Activated CD8-positive, alpha-beta memory T cell treated with anti-CD3 and anti-CD28 coated beads for 24 hours (primary cell): ENCODE results near the gene SLC17A9.
"Not testable (repeated sequence)": the region's sequence is repeated elsewhere in the genome, so short reads cannot be mapped to it uniquely, and the experiment has no call there.

Experiments used
- DNase-seq: peaks from one replicate; pipeline ENCODE4 v3.0.0-alpha.2; 2020

The SLC17A9 gene

DNA sequence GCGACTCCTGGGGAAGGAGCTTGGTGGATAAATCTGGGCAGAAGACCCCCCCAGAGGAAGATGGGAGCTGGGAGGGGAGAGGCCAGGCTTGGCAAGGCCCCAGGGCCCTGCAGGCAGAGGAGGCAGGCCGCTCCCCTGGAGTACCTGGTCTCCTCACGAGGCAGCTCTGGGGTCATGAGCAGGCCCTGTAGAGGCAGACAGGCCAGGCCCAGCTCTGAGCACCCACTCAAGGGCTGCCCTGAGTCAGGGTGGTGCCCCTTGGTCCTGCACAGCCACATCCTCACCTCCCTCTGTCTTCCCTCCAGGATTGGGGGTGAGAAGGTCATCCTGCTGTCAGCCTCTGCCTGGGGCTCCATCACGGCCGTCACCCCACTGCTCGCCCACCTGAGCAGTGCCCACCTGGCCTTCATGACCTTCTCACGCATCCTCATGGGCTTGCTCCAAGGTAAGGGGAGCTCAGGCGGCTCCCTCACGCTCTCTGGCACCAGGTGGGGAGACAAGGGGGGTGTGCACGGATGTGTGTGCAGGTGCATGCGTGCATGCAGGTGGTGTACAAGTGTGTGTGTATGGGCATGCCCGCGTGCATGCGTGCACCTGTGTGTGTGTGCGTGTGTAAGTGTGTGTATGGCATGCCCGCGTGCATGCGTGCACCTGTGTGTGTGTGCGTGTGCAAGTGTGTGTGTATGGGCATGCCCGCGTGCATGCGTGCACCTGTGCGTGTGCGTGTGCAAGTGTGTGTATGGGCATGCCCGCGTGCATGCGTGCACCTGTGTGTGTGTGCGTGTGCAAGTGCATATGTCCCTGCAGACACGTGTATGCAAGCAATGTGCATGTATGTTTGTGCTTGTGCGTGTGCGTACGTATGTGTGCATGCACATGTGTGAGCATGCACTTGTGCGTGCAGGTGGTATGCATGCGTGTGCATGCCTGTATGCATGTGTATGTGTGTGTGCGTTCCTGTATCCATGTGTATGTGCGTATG is 4.9 kb downstream of the SLC17A9 start:
- DNase-seq, result no peak

DNA sequence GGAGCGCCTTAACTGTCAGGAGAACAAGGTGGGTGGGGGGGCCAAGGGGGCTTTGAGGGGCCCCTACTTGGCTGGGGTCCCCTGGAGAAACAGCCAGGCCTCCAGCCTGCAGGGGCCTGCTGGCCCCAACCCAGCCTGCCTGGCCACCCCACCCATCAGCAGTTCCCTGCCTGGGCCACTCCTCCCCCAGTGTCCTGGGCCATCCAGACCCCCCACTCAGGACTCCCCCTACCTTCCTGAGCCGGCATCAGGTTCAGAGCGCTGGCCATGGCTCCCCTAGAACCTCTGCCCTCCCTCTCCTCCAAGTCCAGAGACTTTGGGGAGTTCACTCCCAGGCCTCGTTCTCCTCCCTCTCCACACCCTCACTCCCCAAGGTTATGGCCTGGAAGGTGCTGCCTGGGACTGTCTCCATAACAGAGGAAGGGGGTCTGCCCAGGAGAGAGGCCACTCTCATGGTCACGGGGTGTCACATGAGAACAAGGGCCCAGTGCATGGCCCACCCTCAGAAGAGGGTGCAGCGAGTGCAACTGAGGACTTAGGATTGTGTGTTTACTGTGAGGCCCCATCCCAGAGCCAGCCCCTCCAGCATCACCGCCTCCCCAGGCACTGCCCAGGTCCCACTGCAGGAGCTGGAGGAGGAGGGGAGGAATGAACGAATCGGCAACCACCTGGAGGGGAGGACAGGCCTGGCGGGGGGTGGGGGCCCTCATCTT is 6.0 kb downstream of the SLC17A9 start:
- DNase-seq, result no peak

DNA sequence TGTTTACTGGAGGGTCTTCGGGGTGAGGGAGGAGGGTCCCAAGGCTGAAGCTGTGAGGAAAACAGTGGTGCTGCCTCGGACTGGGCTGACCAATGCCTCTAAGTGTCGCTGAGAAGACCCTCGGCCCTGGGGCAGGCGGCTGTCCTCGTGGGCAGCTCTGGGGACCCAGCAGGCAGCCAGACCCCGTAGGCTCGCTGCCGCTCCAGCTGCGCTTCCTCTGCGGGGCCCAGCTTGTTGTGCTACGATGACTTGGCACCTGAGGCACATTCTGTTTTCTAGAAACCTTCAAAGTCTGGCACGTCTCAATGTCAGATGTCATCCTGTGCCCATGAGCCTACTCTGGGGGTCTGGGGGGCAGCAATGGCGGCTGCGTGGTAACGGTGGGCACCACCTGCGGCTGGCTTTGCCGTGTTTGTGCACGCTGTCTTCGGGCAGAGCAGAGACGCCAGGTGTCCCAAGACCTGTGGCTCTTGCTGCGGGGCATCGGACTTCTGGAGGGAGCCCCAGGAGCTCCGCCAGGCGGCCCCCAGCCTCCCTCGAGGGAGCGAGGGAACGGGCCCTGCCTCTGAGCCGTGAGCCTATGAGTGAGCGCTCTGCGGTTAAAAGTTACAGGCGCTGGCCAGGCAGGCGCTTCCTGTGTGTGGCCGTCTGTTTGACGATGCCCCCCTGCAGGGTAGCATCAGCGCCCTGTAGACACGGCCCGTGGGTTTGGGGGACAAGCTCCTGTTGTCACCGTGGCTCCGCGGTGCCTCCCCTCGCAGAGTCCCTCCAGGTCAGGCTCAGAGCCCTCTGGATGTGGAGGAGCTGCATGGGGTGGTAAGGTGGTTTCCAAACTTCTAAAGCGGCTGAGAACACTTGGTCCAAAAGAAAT is 6.8 kb downstream of the SLC17A9 start:
- no peak for DNase-seq

DNA sequence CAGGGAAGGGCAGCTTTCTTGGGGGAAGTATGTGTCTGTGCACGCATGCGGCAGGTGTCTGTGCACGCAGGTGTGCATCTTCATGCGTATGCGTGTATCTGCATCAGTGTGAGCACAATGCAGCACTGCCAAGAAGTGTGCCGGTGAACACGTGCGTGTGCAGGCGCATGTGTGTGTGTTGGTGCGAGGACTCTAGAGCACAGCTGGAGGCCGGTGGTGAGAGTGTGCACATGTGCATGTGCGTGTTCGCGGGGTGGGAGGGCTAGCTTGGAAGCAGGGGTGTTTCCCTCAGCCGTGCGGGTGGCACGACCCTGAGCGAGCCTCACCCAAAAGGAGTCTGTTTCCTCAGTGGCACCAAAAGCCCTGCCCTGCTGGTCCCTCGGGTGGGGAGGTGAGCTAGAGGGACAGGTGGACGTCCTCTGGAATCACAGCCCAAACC is 7.5 kb downstream of the SLC17A9 start:
- no peak for DNase-seq

DNA sequence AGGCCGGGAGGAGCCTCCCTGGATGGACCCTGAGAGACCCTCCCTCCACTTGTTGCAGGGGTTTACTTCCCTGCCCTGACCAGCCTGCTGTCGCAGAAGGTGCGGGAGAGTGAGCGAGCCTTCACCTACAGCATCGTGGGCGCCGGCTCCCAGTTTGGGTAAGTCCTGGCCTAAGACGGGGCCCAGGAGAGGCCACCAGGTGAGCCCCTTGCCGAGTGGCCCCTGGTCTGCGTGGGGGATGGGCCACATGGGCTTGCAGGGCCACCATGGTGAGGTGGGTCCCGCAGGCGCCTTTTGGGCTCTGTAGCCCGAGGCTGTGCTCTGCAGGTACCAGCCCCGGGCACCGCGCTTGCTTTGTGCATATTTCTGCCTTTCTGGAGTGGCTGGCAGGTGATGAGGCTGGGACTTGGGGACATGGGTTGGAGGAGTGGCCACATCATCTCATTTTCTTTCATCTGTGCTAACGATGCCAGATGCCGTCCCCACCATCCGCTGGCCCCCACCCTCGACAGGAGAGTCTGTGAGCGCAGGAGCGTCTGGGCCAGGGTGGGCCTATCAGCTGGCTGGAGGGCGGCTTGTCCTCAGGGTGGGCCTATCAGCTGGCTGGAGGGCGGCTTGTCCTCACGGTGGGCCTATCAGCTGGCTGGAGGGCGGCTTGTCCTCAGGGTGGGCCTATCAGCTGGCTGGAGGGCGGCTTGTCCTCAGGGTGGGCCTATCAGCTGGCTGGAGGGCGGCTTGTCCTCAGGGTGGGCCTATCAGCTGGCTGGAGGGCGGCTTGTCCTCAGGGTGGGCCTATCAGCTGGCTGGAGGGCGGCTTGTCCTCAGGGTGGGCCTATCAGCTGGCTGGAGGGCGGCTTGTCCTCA is 8.2 kb downstream of the SLC17A9 start:
- not testable (repeated sequence) for DNase-seq

DNA sequence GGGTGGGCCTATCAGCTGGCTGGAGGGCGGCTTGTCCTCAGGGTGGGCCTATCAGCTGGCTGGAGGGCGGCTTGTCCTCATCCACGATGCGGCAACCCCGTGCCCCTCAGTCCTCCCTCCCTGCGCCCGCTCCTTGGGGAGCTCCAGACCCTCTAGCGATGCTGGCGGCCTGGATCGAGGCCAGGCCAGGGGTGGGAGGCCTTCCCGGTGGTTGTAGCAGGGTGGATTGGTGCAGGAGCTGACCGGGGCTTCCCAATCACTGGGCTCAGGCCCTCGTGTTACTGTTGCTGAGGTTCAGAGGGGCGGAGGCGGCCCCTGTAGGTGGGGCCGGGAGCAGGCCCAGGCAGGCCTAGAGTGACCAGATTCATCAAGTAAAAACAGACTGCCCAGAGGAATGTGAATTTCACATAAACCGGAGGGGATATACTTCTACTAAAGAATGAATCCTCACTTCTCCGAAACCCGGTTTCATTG is 8.8 kb downstream of the SLC17A9 start:
- no peak for DNase-seq

DNA sequence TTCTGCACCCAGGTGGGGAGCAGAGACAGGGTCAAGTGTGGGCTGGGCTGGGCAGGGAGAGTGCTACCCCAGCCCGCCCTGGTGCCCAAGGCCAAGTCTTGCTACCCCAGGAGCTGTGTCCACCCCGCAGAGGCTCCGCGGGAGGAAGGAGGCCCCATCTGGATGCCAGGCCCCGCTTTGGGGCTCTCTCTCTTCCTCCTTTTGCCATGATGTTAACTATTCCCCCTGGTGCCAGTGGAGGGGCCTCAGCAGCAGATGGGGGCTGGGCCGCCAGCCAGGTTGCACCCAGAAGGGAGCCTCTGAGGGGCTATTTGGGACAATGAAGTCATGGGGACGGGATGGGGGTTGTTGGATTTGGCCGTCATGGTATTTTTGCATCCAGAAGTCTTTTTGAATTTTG is 9.3 kb downstream of the SLC17A9 start:
- DNase-seq, result no peak

DNA sequence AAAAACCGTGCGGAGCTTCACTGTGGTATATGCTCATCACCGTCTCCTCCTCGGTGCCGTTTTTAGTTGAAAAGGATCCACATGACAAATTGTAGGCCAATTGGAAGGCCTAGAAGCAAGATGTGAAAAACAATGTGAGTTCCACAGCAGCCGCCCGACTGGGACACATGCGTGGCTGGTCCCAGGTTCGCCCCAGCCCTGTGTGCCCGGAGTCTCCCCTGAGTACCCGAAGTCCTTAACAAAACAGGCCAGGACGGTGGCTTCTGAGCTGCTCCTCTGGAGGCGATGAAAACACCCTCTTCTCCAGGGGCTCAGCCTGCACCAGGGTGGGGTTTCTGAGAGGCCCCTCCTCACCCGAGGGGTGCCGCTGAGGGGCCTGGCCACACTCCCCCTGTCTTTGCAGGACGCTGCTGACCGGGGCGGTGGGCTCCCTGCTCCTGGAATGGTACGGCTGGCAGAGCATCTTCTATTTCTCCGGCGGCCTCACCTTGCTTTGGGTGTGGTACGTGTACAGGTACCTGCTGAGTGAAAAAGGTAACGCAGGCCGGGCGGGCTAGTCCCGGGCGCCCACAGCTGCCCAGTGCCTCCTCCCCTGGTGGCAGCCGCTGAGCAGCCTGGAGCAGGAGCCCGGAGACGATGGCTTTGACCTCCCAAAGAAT is 9.8 kb downstream of the SLC17A9 start:
- DNase-seq, result no peak

DNA sequence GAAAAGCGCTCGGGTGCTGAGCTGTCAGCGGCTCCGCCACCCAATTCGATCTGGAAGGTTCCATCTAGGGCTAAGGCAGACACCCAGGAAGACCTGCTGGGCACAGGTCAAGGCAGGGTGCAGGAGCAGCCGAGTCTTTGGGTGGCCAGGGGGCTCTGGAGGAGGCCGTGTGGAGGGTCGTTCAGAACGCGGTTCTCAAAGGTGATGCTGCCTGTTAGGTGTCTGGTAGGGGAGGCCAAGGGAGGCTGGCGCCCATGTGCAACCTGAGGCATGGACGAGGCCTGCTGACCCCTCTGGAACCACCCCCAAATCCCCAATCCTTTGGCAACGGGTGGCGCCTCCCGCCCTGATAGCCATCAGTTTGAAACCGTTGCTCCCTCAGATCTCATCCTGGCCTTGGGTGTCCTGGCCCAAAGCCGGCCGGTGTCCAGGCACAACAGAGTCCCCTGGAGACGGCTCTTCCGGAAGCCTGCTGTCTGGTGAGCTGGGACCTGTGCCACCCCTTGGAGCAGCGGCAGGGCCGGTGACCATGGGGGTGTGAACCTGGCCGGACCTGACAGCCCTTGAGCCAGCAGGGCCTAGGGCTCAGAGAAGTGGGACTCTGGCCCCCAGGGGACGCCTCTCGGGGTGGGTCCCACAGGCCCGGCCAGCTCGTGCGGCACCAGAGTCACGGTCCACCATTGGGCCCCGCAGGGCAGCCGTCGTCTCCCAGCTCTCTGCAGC is 10.5 kb downstream of the SLC17A9 start:
- no peak for DNase-seq

DNA sequence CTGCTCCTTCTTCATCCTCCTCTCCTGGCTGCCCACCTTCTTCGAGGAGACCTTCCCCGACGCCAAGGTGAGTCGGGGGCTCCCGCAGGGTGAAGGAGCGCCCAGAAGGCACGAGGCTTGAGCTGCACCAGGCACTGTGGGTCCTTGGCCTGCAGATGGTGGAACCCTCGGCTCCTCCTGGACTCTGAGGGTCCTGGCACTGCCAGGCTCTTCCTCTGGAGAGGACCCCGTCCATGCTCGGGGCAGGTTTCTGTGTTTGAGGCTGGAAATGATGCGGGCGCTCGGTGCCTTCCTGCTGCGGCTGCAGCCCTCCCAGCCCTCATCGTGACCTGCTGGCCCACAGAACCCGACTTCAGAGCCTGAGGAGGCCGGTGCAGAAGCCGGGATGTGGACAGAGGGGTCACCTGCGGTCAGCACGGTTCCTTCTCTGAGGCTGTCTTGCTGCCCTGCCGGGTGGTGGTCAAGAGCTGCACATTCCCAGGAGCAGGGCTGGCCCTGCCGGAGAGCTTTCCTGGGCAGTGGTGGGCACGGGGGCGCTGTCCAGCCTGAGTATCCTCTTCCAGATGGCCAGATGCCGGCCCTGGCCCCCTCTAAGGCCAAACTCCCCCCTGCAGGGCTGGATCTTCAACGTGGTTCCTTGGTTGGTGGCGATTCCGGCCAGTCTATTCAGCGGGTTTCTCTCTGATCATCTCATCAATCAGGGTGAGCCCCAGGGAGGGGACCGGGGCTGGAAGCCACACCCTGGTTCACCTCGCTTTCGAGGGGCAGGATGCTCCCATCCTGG is 11.3 kb downstream of the SLC17A9 start:
- no peak for DNase-seq

DNA sequence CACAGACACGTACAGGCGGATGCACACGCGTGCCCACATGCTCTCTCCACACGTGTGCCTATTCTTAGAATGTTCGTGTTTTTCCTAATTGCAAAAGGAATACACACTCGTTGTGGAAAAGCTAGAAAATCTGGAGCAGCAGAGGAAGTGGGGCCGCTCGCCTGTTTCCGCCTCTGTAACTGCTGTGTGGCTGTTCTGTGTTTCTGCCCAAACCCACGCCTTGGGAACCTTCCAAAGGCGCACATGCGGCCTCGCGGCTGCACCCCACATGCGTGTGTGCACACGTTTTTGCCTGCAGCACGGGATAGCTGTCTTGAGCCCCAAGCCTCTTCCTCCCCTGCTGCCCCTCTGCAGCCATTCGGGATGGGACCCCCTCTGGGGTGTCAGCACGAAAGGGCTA is 12.2 kb downstream of the SLC17A9 start:
- DNase-seq, result no peak

DNA sequence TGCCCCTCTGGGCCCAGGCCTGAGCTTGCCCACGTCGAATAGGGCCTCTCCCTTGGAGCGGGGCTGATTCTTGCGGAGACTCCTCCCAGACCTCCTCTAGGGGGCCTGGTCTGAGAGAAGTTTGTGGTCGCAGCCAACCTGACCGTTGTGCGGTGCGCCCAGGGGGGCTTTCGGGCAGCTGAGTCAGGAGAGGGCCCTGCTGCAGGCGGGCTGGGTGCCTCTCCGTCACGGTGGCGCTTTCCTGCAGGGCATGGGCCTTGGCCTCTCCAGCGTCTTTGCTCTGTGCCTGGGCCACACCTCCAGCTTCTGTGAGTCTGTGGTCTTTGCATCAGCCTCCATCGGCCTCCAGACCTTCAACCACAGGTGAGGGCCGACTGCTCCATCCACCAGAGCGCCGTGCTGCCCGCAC is 12.9 kb downstream of the SLC17A9 start:
- no peak for DNase-seq

DNA sequence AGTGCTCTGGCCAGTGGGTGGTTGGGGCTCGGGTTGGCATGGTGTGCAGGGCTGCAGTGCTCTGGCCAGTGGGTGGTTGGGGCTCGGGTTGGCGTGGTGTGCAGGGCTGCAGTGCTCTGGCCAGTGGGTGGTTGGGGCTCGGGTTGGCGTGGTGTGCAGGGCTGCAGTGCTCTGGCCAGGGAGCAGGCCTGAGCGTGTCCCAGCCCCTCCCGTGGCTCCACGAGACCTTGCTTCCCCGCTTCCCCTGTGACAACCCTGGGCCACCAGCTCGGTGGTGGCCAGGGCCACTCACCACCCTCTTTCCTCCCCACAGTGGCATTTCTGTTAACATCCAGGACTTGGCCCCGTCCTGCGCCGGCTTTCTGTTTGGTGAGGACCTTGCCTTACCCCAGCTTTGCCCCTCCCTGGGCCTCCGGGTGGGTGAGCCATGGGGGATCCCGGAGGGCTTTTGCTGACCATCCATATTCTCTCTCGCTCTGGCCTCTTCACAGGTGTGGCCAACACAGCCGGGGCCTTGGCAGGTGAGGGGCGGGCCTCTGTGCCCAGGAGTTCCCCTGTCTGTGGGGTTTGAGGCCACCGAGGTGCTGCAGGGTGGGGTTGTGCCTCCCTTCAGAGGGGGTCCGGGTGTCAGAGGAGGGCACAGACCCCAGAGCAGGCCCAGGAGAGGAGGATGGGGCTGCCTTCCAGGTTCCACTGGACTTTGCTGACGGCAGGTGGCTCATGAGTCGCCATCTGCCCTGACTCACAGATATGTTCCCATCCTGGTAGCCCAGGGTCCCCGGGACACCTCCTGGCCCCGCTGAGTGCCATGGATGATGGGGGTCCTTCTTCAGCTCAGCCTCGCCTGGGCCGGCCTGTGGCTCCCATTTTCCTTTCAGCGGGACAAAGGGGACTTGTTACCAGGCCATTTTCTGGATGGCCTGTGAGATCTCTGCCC is 14.0 kb downstream of the SLC17A9 start:
- no peak for DNase-seq

DNA sequence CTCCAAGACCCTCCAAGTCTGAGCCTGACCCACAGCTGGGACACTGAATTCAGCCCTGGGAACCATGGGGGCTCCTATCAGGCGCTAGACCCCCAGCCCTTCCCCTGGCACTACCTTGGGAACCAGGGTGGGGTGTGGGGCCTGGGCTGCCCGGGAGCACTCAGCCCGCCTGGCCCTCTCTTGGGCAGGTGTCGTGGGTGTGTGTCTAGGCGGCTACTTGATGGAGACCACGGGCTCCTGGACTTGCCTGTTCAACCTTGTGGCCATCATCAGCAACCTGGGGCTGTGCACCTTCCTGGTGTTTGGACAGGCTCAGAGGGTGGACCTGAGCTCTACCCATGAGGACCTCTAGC is 14.6 kb downstream of the SLC17A9 start:
- DNase-seq, result no peak

DNA sequence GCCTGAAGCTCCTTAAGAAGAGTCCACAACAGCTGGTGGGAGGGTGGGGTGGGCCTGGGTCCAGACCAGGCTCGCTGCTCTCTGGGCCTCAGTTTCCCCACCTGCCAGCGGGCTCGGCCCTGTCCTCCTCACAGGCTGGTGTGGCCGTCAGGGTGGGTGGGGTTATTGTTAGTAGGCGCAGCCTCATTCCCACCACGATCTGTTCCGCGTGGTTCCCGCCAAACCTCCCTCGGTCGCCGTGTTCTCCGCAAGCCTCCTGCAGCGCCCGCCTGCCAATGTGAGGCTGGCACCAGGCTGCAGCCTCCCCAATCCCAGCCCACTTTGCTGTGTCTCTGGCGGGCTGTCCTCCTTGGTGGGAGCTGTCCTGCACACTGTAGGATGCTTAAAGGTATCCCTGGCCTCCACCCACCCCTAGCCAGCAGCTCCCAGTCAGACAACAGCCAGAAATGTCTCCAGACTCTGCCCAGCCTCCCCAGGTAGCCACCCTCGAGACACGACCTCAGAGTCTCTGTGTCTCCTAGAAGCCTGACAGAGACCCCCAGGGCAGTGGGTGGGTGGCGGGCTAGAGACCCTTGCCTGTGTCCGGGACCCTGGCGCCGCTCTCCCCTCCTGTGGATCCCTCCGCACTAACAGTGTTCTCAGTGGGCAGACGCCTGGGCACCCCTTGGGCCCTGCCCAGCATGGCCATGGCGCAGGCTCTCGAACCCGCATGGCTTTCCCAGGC is 15.3 kb downstream of the SLC17A9 start:
- DNase-seq, result no peak

DNA sequence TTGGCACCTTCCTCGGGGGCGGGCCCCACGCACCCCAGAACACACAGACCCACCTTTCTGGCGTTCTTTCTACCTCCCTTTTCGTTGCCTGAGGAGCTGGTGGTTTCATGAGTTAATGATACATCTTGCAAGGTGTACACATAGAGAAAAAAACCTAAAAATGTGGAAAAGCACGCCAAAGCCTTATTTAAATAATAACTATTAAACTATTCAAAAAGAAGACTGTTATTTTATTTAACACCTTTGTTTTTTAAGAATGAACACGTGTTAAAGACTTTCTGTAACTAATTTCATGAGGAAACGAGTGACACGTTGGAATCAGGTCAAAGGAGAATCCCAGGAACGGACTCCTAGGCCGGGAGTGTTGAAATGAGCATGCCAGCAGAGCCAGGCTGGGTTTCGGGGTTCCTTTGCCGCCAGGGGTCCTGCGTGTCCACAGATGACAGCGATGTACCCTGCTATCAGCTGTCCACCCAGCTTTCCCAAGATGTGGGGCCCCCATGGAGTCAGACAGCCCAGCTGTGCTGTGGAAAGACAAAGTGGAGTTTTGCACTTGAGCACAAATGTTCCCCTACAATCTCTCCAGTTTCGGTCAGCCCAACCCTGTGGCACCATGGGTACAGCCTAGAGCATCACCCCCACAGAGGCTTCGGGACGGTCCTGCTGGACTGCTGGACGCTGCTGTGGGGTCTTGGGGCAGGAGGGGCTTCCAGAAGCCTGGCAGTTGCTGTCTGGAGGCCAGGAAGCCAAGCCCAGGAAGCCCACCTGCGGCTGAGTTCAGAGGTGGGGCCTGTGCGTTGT is 16.1 kb downstream of the SLC17A9 start:
- no peak for DNase-seq

DNA sequence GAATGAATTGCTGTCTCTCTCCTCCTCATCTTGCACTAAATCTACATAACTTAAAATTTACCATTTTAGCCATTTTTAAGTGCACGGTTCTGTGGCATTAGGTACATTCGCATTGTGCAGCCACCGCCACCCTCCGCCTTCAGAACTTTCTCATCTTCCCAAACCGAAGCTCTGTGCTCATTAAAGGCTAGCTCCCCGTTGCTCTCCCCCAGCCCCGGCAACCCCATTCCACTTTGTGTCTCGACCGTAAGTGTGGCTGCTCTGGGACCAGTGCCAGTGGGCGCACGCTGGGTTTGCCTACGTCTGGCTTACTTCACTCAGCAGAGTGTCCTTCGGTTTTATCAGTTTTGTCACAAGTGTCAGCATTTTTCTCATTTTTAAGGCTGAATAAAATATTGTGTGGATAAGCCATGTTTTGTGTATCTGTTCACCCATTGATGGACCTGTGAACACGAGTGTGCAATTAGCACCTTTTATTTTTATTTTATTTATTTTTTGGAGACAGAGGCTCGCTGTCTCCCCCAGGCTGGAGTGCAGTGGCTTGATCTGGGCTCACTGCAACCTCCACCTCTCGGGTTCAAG is 16.8 kb downstream of the SLC17A9 start:
- no peak for DNase-seq
